ENCODE data around the gene GRAMD2B.
"Not testable (repeated sequence)": the region's sequence is repeated elsewhere in the genome, so short reads cannot be mapped to it uniquely, and the experiment has no call there.

GRAMD2B gene, protein sequence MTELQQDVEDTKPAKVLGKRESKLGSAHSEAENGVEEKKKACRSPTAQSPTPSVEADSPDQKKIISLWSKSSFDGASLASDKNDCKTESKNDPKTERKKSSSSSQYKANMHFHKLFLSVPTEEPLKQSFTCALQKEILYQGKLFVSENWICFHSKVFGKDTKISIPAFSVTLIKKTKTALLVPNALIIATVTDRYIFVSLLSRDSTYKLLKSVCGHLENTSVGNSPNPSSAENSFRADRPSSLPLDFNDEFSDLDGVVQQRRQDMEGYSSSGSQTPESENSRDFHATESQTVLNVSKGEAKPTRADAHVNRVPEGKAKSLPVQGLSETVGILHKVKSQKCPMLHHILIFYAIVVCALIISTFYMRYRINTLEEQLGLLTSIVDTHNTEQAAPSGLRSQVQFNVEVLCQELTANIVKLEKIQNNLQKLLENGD

DNA sequence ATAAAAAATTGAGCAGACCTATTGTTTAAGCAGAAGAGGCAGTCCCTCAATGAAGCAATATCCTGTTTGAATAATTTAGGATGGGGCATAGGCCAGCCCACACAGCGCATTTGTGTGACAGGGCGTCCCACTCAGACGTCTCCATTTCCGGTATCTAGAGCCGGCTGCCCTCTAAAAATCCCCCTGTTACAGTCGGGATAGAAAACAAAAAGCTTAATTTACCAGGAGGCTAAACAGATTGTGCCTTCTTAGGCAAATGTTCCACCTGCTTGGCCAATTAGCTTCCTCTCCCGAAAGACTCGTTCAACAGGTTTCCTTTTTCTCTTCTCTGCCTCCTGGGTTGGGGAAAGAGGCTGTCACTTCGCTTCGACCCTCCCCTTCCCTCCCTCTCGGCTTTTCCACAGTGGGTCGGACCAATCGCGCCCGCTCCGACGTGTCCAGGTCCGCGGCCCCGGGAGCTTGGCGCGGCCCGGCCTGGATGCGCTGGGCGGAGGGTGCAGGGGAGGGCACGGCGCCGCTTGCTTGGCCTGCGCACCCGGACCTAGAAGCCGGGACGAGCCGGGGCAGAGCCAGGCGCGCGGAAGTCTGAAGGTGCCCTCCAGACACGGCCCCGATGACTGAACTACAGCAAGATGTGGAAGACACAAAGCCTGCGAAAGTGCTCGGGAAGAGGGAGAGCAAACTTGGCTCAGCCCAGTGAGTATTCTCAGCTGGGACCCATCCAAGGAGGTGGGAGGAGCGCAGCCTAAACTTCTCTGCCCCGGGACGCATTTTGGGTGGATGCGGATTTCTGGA, at the start of gene GRAMD2B:
Gene GRAMD2B, plus strand, starts transcription at position 416 of the 795 bp plus-strand sequence. Its CDS starts 198 bp downstream, at position 614.
- TF ChIP-seq, protein P1, sequence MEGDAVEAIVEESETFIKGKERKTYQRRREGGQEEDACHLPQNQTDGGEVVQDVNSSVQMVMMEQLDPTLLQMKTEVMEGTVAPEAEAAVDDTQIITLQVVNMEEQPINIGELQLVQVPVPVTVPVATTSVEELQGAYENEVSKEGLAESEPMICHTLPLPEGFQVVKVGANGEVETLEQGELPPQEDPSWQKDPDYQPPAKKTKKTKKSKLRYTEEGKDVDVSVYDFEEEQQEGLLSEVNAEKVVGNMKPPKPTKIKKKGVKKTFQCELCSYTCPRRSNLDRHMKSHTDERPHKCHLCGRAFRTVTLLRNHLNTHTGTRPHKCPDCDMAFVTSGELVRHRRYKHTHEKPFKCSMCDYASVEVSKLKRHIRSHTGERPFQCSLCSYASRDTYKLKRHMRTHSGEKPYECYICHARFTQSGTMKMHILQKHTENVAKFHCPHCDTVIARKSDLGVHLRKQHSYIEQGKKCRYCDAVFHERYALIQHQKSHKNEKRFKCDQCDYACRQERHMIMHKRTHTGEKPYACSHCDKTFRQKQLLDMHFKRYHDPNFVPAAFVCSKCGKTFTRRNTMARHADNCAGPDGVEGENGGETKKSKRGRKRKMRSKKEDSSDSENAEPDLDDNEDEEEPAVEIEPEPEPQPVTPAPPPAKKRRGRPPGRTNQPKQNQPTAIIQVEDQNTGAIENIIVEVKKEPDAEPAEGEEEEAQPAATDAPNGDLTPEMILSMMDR (conservative IDR thresholded peaks at IDR 0.05; ENCODE audit: low read depth, low read length): no peak
- H3K4me3 ChIP-seq (ENCODE audit: low read length): peak within 1 kb of the TSS; percentile 89
- peak; percentile 88 for DNase-seq (ENCODE audit: low read depth)

DNA sequence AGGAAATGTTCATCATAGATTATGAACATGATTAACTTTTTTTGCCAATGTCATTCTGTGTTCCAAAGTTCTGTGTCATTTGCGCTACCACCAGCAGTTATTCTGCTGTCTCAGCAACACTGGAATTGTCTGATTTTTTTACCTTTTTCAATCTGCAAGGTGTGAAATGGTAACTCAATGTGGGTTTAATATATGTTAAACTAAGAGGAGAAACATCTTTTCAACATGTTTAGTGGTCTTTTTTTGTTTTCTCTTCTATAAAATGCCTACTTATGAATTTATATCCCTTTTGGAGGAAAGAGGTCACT, 49.1 kb upstream of the GRAMD2B start:
- TF ChIP-seq, protein P1 (conservative IDR thresholded peaks at IDR 0.05; ENCODE audit: low read depth, low read length): no peak
- DNase-seq (ENCODE audit: low read depth): no peak
- no peak overlapping the region for H3K4me3 ChIP-seq (ENCODE audit: low read length)

DNA sequence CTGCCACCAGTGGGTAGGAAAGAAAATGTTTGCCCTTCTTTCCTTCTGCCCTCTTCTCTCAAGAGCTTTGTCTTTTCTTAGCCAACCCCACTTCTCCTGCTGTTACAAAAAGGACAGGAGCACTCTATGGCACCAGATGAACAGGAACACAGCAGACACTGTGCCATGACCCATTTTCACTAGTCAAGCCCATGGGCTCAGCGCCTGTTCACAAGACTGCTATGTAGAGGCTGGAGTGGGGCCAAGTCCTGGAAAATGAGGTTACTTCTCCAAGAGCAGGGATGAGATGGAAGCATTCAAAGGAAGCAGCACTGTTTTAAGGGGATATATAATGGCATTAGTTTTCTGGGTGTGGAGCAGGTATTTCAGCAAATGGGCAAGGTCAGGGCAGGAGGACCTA, 46.8 kb upstream of the GRAMD2B start:
- no peak overlapping the region for H3K4me3 ChIP-seq (ENCODE audit: low read length)
- DNase-seq (ENCODE audit: low read depth): no peak
- TF ChIP-seq, protein P1 (conservative IDR thresholded peaks at IDR 0.05; ENCODE audit: low read depth, low read length): no peak

DNA sequence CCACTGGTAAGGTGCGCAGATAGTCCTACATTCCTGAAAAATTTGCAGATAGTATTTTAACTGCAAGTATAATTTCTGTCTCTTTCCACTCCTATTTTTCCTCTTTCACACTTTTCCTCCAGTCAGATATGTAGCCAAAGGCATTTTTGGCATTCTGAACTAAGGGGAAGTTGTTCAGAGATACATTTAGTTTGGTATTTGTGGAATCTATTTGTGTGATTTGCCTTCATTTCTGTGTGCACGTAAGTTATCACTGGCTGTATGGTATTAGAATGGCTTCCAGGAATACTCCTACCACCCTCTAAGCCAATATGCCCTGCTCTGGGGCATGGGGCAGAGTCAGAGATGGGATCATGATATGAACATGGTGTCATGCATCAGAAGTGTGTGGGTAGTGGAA, 45.8 kb upstream of the GRAMD2B start:
- H3K4me3 ChIP-seq (ENCODE audit: low read length): no peak overlapping the region
- TF ChIP-seq, protein P1 (conservative IDR thresholded peaks at IDR 0.05; ENCODE audit: low read depth, low read length): no peak
- no peak for DNase-seq (ENCODE audit: low read depth)

DNA sequence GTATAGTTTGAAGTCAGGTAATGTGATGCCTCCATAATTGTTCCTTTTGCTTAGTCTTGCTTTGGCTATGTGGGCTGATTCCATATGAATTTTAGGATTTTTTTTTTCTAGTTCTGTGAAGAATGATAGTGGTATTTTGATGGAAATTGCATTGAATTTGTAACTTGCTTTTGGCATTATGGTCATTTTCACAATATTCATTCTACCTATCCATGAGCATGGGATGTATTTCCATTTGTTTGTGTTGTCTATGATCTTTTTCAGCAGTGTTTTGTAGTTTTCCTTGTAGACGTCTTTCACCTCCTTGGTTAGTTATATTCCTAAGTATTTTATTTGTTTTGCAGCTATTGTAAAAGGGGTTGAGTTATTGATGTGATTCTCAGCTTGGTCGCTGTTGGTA, 42.9 kb upstream of the GRAMD2B start:
- H3K4me3 ChIP-seq (ENCODE audit: low read length); DNase-seq (ENCODE audit: low read depth): not testable (repeated sequence)

DNA sequence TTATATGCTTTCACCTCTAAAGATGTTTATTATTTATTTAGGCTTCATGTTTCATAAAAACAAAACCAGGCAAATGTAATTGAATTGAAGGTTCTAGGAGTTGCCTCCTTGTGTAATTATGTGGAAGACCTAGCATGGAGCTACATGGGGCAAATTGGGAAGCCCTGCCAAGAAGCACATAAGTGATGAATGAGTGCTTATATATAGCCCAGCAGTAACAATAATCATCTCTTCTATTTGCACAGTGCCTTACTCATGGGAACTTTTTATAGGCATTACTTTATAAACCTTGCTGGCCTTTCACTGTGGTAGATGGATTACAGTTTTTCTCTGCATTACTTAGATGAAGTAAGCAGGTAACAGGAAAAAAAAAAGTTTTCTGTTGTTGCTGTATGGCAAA, 40.0 kb upstream of the GRAMD2B start:
- no peak for DNase-seq (ENCODE audit: low read depth)
- no peak overlapping the region for H3K4me3 ChIP-seq (ENCODE audit: low read length)
- TF ChIP-seq, protein P1 (conservative IDR thresholded peaks at IDR 0.05; ENCODE audit: low read depth, low read length): no peak

DNA sequence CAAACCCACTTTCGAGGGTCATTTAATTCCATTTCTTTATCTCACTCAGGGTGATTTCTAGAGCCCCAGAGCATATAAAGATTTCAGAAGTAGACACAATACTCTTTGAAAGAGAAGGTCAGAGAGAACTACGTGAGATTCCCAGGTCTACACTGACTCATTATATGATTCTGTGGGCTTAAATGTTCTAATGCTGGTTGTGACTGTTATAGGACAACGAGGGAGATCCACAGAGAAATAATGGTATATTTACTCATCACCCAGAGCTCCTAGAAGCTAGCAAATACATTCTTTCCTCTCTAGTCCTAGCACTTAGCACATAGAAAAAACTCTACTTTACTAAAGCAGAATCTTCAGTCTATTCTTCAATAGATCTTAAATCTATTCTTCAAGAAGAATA, 39.4 kb upstream of the GRAMD2B start:
- no peak overlapping the region for H3K4me3 ChIP-seq (ENCODE audit: low read length)
- no peak for DNase-seq (ENCODE audit: low read depth)
- TF ChIP-seq, protein P1 (conservative IDR thresholded peaks at IDR 0.05; ENCODE audit: low read depth, low read length): no peak

Measured in retinal pigment epithelial cell (primary cell).